Measurements from ENCODE around the gene ABCC10. TPM values are rescaled to one million over a fixed set of nuclear protein-coding genes. Genes with fewer than 3 reads are reported as not detected.

Gene ABCC10
- total RNA-seq, 2 experiments from 2014 or later = 35.7 to 38.5 TPM

- CTCF ChIA-PET = interaction anchor here (0.7 kb wide), 2 partner anchors 26 to 106 kb away, joined by 3 read pairs; no protein-coding TSS in a partner anchor
- no peak for TF ChIP-seq CTCF (IDR thresholded peaks at IDR 0.05)
- intact Hi-C loops (cut with DNase I, micrococcal nuclease) = loop anchor here in 1 of 2 experiments (5.0 kb wide), 1 partner anchor 493 kb away; no protein-coding TSS in a partner anchor
- Mint-ChIP-seq H3K27ac (no peak overlapping the region), H3K9me3 (no peaks in the 10 kb centered on the region), H3K4me3 (no peak overlapping the region), H3K27me3 (no peaks in the 10 kb centered on the region), H3K36me3 (ENCODE audit: low read depth) (no peaks in the 10 kb centered on the region), H3K4me1 (ENCODE audit: low read depth) (peaks cover 43% of the 10 kb centered on the region)
- ATAC-seq (ENCODE audit: poor library complexity) (no peak), DNase-seq (no peak)
- POLR2A ChIA-PET = interaction anchor here (0.8 to 9.5 kb wide), 3 partner anchors 11 to 120 kb away, joined by 3 to 55 read pairs (median 4); partner anchors contain the start of gene ZNF318
- H3K27me3 ChIP-seq (ENCODE audit: control insufficient read depth in 1 of 2, insufficient read depth in 2 of 2, low read length in 2 of 2) = no peaks in the 10 kb centered on the region
- no peaks in the 10 kb centered on the region for H3K36me3 ChIP-seq (ENCODE audit: insufficient read depth, low read length)
- H3K4me1 ChIP-seq (ENCODE audit: insufficient read depth, low read length) = peaks cover 23% of the 10 kb centered on the region
- no peaks in the 10 kb centered on the region for H3K9me3 ChIP-seq (ENCODE audit: control insufficient read depth in 1 of 2, insufficient read depth in 1 of 2, low read length in 2 of 2)
- H3K4me3 ChIP-seq (ENCODE audit: low read length) = no peak overlapping the region
- H3K27ac ChIP-seq (ENCODE audit: low read depth in 1 of 2, low read length in 2 of 2) = no peak overlapping the region
These were observed 32.4 kb upstream of the ABCC10 start for GRCh38 chr6:43394982-43395381.

- TF ChIP-seq CTCF (IDR thresholded peaks at IDR 0.05) = no peak
- CTCF ChIA-PET = interaction anchor here (0.7 to 1.2 kb wide), 2 partner anchors 13 to 105 kb away, joined by 3 read pairs; no protein-coding TSS in a partner anchor
- POLR2A ChIA-PET = interaction anchor here (1.2 to 9.5 kb wide), 3 partner anchors 13 to 120 kb away, joined by 4 to 55 read pairs (median 22); partner anchors contain the start of gene ZNF318
These were observed 31.6 kb upstream of the ABCC10 start for GRCh38 chr6:43395776-43396175.

GRCh38 chr6:43396408-43397149 lies 30.8 kb upstream of the ABCC10 start:
- H3K27me3 Mint-ChIP-seq = no peaks in the 10 kb centered on the region
- H3K36me3 ChIP-seq (ENCODE audit: insufficient read depth, low read length) = no peaks in the 10 kb centered on the region
- intact Hi-C loops (cut with DNase I, micrococcal nuclease) = loop anchor here in 1 of 2 experiments (2.0 to 5.0 kb wide), 2 partner anchors 36 to 494 kb away; no protein-coding TSS in a partner anchor
- TF ChIP-seq CTCF (IDR thresholded peaks at IDR 0.05) = no peak
- no peak overlapping the region for H3K27ac Mint-ChIP-seq
- ChIA-PET CTCF (interaction anchor here (0.6 to 1.6 kb wide), 4 partner anchors 10 to 168 kb away, joined by 3 to 6 read pairs (median 4); partner anchors contain the start of gene DNPH1), POLR2A (interaction anchor here (3.3 to 9.5 kb wide), 2 partner anchors 13 to 28 kb away, joined by 22 to 55 read pairs; partner anchors contain the start of gene ZNF318)
- no peaks in the 10 kb centered on the region for H3K9me3 ChIP-seq (ENCODE audit: control insufficient read depth in 1 of 2, insufficient read depth in 1 of 2, low read length in 2 of 2)
- peaks cover 27% of the 10 kb centered on the region for H3K4me1 Mint-ChIP-seq (ENCODE audit: low read depth)
- no peaks in the 10 kb centered on the region for H3K9me3 Mint-ChIP-seq
- no peak overlapping the region for H3K27ac ChIP-seq (ENCODE audit: low read depth in 1 of 2, low read length in 2 of 2)
- H3K36me3 Mint-ChIP-seq (ENCODE audit: low read depth) = no peaks in the 10 kb centered on the region
- H3K4me3 ChIP-seq (ENCODE audit: low read length) = no peak overlapping the region
- H3K27me3 ChIP-seq (ENCODE audit: control insufficient read depth in 1 of 2, insufficient read depth in 2 of 2, low read length in 2 of 2) = peaks cover 0 to 2% of the 10 kb centered on the region in 2 experiments
- DNase-seq (no peak), ATAC-seq (ENCODE audit: poor library complexity) (no peak)
- no peak overlapping the region for H3K4me3 Mint-ChIP-seq
- H3K4me1 ChIP-seq (ENCODE audit: insufficient read depth, low read length) = peaks cover 7% of the 10 kb centered on the region

More at GRCh38 chr6:43395776-43396175, 31.6 kb upstream of the ABCC10 start:
- Histone ChIP-seq H3K4me3 (ENCODE audit: low read length) (no peak overlapping the region), H3K36me3 (ENCODE audit: insufficient read depth, low read length) (no peaks in the 10 kb centered on the region), H3K9me3 (ENCODE audit: control insufficient read depth in 1 of 2, insufficient read depth in 1 of 2, low read length in 2 of 2) (no peaks in the 10 kb centered on the region), H3K27me3 (ENCODE audit: control insufficient read depth in 1 of 2, insufficient read depth in 2 of 2, low read length in 2 of 2) (peaks cover 0 to 2% of the 10 kb centered on the region in 2 experiments), H3K27ac (ENCODE audit: low read depth in 1 of 2, low read length in 2 of 2) (no peak overlapping the region), H3K4me1 (ENCODE audit: insufficient read depth, low read length) (peaks cover 15% of the 10 kb centered on the region)
- H3K27ac Mint-ChIP-seq = no peak overlapping the region
- no peaks in the 10 kb centered on the region for H3K36me3 Mint-ChIP-seq (ENCODE audit: low read depth)
- no peaks in the 10 kb centered on the region for H3K27me3 Mint-ChIP-seq
- no peak overlapping the region for H3K4me3 Mint-ChIP-seq
- H3K4me1 Mint-ChIP-seq (ENCODE audit: low read depth) = peaks cover 35% of the 10 kb centered on the region
- ATAC-seq (ENCODE audit: poor library complexity) (no peak), DNase-seq (no peak)
- H3K9me3 Mint-ChIP-seq = no peaks in the 10 kb centered on the region
- intact Hi-C loops (cut with DNase I, micrococcal nuclease) = loop anchor here in 1 of 2 experiments (2.0 to 5.0 kb wide), 2 partner anchors 35 to 493 kb away; no protein-coding TSS in a partner anchor
